Measurements from ENCODE around the gene TMCC2. TPM values are rescaled to one million over a fixed set of nuclear protein-coding genes. Genes with fewer than 3 reads are reported as not detected.

Gene TMCC2
- polyA plus RNA-seq, 3 donors, result 0.16 to 0.27 TPM; not detected in 1

DNA sequence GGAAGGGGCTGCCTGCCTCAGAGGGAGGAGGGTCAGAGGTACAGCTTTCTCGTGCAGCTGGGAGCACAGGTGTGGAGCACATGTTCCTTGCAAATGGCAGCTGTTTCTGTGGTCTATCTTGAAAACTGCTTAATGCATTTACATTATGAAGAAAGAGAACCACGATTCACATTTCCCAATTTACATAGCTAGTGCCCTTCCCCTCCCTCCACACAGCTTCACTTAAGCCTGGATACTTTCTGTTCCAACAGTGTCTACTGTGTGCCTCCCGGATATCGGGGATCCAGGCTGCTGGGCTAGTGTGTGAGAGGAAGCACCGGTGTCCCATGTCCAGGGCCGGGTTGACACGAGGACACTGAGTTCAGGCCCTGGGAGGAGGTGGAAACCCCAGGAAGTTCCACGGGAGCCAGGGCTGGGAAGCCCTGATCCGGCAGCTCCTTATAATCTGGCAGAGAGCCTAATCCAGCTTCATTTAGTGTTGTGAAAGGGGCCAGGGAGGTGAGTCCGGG lies 31.6 kb downstream of the TMCC2 start:
- Histone ChIP-seq H3K9ac (ENCODE audit: insufficient read depth, low read length, poor library complexity, severe bottlenecking) (no peak overlapping the region), H3K9me3 (replicated peaks in 1 of 2; ENCODE audit: control insufficient read depth in 1 of 2, insufficient read depth in 1 of 2, low read length in 2 of 2) (no peaks in the 10 kb centered on the region), H3K27ac (ENCODE audit: low read depth in 1 of 2, low read length in 2 of 2) (no peak overlapping the region), H3K4me3 (replicated peaks in 1 of 3; ENCODE audit: low read depth in 2 of 3, low read length in 3 of 3) (no peak overlapping the region), H3K27me3 (ENCODE audit: control insufficient read depth in 2 of 2, insufficient read depth in 2 of 2, low read length in 2 of 2) (peaks cover 0 to 3% of the 10 kb centered on the region in 2 donors), H3K79me2 (ENCODE audit: insufficient read depth, low read length) (no peaks in the 10 kb centered on the region), H4K20me1 (ENCODE audit: insufficient read depth, low read length) (no peaks in the 10 kb centered on the region), H3K36me3 (replicated peaks in 1 of 2; ENCODE audit: control insufficient read depth in 1 of 2, insufficient read depth in 2 of 2, low read length in 2 of 2) (no peaks in the 10 kb centered on the region), H3K4me2 (replicated peaks; ENCODE audit: extremely low read depth, low read length, poor library complexity, severe bottlenecking) (no peak overlapping the region), H2AFZ (ENCODE audit: insufficient read depth, low read depth, low read length, poor library complexity, severe bottlenecking) (no peak overlapping the region), H3K4me1 (ENCODE audit: control insufficient read depth in 1 of 2, insufficient read depth in 2 of 2, low read length in 2 of 2) (peaks cover 28 to 39% of the 10 kb centered on the region in 2 donors)
- intact Hi-C loops (cut with micrococcal nuclease), result loop anchor here (5.0 to 10.0 kb wide), 3 partner anchors 135 to 272 kb away; partner anchors contain the start of gene RBBP5 (in 2 of the 2)
- WGBS (ENCODE audit: insufficient coverage), result 83% methylated on average over 7 of the region's 10 CpGs
- no peaks in the 10 kb centered on the region for H3K9me3 Mint-ChIP-seq
- no peak overlapping the region for H3K4me3 Mint-ChIP-seq
- H3K27me3 Mint-ChIP-seq (ENCODE audit: low read depth in 3 of 3), result peaks cover 15 to 26% (median 16%) of the 10 kb centered on the region in 3 donors
- H3K36me3 Mint-ChIP-seq, result no peaks in the 10 kb centered on the region
- peaks cover 37% of the 10 kb centered on the region for H3K4me1 Mint-ChIP-seq
- no peak for DNase-seq
- H3K27ac Mint-ChIP-seq, result peak overlapping the region in 1 of 7 donors; percentile 64
- TF ChIP-seq, protein P1, sequence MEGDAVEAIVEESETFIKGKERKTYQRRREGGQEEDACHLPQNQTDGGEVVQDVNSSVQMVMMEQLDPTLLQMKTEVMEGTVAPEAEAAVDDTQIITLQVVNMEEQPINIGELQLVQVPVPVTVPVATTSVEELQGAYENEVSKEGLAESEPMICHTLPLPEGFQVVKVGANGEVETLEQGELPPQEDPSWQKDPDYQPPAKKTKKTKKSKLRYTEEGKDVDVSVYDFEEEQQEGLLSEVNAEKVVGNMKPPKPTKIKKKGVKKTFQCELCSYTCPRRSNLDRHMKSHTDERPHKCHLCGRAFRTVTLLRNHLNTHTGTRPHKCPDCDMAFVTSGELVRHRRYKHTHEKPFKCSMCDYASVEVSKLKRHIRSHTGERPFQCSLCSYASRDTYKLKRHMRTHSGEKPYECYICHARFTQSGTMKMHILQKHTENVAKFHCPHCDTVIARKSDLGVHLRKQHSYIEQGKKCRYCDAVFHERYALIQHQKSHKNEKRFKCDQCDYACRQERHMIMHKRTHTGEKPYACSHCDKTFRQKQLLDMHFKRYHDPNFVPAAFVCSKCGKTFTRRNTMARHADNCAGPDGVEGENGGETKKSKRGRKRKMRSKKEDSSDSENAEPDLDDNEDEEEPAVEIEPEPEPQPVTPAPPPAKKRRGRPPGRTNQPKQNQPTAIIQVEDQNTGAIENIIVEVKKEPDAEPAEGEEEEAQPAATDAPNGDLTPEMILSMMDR (IDR thresholded peaks at IDR 0.05), result no peak

DNA sequence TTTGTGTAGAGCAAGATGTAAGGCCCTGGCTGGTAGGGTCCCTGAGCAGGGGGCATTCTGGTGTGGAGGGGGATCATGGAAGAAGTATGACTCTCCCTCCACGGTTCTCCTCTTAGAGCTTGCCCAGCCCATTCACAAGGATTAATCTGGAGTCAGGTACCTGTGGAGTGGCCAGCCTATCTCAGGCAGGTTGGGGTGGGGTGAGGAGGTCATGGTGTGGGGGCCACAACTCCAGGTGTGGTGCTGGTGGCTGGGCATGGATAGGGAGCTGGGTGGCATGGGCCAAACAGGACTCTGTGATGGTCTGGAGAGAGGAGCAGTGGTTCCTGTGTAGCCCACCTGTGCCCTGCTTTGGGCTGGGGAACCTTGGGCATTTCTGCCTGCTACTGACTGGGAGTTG lies 32.3 kb downstream of the TMCC2 start:
- H3K4me3 Mint-ChIP-seq, result no peak overlapping the region
- no peaks in the 10 kb centered on the region for H3K36me3 ChIP-seq (replicated peaks in 1 of 2; ENCODE audit: control insufficient read depth in 1 of 2, insufficient read depth in 2 of 2, low read length in 2 of 2)
- peaks cover 17 to 26% (median 17%) of the 10 kb centered on the region in 3 donors for H3K27me3 Mint-ChIP-seq (ENCODE audit: low read depth in 3 of 3)
- H3K9ac ChIP-seq (ENCODE audit: insufficient read depth, low read length, poor library complexity, severe bottlenecking), result no peak overlapping the region
- no peaks in the 10 kb centered on the region for H4K20me1 ChIP-seq (ENCODE audit: insufficient read depth, low read length)
- H3K4me1 ChIP-seq (ENCODE audit: control insufficient read depth in 1 of 2, insufficient read depth in 2 of 2, low read length in 2 of 2), result peaks cover 28 to 39% of the 10 kb centered on the region in 2 donors
- H3K4me3 ChIP-seq (replicated peaks in 1 of 3; ENCODE audit: low read depth in 2 of 3, low read length in 3 of 3), result no peak overlapping the region
- H3K36me3 Mint-ChIP-seq, result no peaks in the 10 kb centered on the region
- H2AFZ ChIP-seq (ENCODE audit: insufficient read depth, low read depth, low read length, poor library complexity, severe bottlenecking), result no peak overlapping the region
- H3K4me1 Mint-ChIP-seq, result peaks cover 37% of the 10 kb centered on the region
- TF ChIP-seq, protein P1 (IDR thresholded peaks at IDR 0.05), result no peak
- no peaks in the 10 kb centered on the region for H3K9me3 ChIP-seq (replicated peaks in 1 of 2; ENCODE audit: control insufficient read depth in 1 of 2, insufficient read depth in 1 of 2, low read length in 2 of 2)
- H3K27ac ChIP-seq (ENCODE audit: low read depth in 1 of 2, low read length in 2 of 2), result no peak overlapping the region
- intact Hi-C loops (cut with micrococcal nuclease), result loop anchor here (5.0 to 10.0 kb wide), 3 partner anchors 135 to 273 kb away; partner anchors contain the start of gene RBBP5 (in 2 of the 2)
- H3K9me3 Mint-ChIP-seq, result no peaks in the 10 kb centered on the region
- WGBS (ENCODE audit: insufficient coverage), result no CpG with 5 or more reads among the region's 1 CpG
- no peaks in the 10 kb centered on the region for H3K79me2 ChIP-seq (ENCODE audit: insufficient read depth, low read length)
- no peak for DNase-seq
- H3K27me3 ChIP-seq (ENCODE audit: control insufficient read depth in 2 of 2, insufficient read depth in 2 of 2, low read length in 2 of 2), result peaks cover 0 to 3% of the 10 kb centered on the region in 2 donors
- no peak overlapping the region for H3K4me2 ChIP-seq (replicated peaks; ENCODE audit: extremely low read depth, low read length, poor library complexity, severe bottlenecking)
- peak overlapping the region in 3 of 7 donors; percentile 47 to 73 (median 64) for H3K27ac Mint-ChIP-seq
